GM19438 (cell line): ENCODE results near the gene TPRKB.
"Not testable (repeated sequence)": the region's sequence is repeated elsewhere in the genome, so short reads cannot be mapped to it uniquely, and the experiment has no call there.

ENCODE experiments used
- ATAC-seq: cut with Tn5 transposase; IDR thresholded peaks from one replicate; pipeline ENCODE4 v1.9.1; 2021; ENCODE audit warnings: low read depth; ENCODE audit not compliant: unreplicated experiment

TPRKB gene

DNA sequence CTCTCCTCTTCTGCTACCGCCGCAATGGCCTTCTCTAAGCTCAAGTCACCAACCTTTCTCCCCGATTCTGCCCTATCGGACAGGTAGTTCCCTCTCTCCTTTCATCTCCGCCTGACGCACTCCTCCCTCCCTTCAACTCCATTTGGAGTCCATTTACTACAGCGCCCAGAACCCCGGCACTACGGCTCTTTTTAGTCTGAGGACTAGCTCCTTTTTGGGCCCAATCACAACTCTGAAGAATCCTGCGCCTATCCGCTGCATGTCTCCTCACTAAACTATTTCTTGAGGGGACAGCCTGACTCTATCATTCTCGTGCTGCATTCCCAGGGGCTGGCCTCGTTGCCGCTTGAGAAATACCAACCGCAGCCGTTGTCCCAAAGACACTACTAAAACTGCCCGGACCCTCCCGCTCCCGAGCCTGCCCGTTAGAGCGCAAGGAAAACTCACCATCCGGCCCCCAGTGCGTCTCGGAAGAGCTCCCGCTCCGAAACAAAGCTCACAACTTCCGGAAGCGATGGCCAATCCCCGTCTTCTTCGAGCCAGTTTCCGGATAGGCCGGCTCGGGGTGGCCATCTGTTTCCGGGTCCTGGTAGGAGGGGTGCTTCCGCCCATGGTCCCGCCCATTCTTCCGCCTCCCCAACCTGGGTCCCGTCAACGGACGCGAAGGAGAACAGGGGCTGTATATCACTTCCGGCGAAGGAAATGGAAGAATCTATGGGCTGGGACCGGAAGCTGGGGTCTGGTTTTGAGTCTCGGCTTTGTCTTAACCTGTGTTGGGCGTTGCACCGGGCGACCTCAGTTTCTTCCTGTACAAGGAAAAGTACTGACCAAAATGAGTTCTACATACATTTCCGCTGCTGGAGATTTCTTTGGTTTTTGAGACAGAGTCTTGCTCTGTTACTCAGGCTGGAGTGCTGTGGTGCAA is at the start of gene TPRKB:
Gene TPRKB, minus strand, starts transcription at position 491 of the 925 bp plus-strand sequence. CDS start 2,776 bp downstream, outside the sequence.
- ATAC-seq, result peak; percentile 98

DNA sequence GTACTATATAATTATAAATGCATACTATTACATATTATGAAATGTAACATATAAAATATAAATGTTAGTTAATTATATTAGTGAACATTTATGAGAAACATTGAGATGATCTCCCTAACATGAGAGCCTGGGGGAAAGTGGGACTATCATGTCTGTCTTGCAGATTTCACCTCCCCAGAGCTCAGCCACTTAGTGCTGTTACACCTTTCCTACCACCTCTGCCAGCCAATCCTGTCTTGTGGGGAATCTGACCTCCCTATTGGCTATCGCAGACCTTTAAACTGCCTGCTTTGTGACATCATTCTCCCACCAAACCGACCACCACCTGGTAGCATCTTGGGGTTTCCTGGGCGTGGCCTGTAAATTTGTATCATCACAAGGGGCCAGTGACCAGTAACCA is 46.7 kb upstream of the TPRKB start, which contains the start of gene C2orf78:
Gene C2orf78, plus strand, starts transcription at position 301 of the 400 bp plus-strand sequence. CDS start 127 bp downstream, outside the sequence.
- not testable (repeated sequence) for ATAC-seq

- not testable (repeated sequence) for ATAC-seq
These were observed 46.3 kb upstream of the TPRKB start for GRCh38 chr2:73783402-73783801.

- ATAC-seq, result no peak
These were observed 43.1 kb upstream of the TPRKB start for GRCh38 chr2:73780237-73780582.

GRCh38 chr2:73779467-73780236 is 42.5 kb upstream of the TPRKB start, which contains the start of gene DUSP11:
Gene DUSP11 (minus strand): TSS chr2:73780103. CDS start chr2:73779974, 129 bp downstream.
- ATAC-seq, result peak; percentile 99

- not testable (repeated sequence) for ATAC-seq
These were observed 41.8 kb upstream of the TPRKB start for GRCh38 chr2:73778867-73779466.

- ATAC-seq, result no peak
These were observed 39.8 kb upstream of the TPRKB start for GRCh38 chr2:73776869-73777519.

DNA sequence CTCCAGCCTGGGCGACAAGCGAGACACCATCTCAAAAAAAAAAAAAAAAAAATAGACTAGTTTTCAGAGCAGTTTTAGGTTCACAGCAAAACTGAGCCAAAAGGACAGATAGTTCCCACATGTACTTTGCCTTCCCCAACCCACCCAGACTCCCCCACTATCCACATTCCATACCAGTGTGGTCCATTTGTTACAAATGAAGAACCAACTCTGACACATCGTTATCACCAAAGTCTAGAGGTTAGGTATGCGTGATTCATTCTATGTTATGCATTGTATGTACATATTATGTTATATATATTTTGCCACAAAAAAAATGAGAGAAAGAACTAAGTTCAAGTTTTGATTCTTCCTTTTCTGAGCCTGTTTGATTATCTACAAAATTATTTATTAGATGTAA is 39.2 kb upstream of the TPRKB start:
- no peak for ATAC-seq

GRCh38 chr2:73772819-73773218 is 35.7 kb upstream of the TPRKB start:
- no peak for ATAC-seq

DNA sequence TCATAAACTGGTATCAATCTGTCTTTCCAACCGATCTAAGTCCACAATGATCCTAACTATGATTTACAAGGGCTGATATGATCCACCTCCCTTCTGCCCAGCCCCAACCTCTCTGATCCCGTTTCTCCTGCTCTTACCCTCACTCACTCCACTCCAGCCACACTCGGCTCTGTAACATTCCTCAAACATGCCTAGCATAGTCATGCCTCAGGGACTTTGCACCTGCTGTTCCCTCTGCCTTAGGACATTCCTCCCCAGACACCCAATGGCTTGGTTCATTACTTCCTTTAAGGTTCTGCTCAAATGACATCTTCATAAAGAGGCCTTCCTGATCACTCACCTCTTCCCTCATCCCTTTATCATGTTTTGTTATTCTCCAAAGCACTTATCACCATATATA is 33.6 kb upstream of the TPRKB start:
- ATAC-seq, result no peak

DNA sequence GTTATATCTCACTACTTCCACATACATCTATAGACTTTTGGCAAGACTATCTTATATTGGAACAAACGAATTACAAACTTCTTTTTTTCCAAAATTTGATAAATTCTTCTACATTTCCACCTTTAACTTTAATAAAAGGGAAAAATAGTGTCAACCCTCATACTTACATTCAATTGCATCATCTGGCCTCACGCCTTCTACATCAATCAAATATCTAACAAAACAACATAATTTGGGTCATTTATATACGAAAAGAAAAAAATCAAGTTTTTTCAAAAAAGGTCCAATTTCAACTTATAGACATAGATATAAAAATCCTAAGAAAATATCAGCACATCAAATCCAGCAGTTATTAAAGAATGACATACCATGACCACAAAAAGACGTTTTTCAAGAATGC is 29.8 kb upstream of the TPRKB start:
- ATAC-seq, result no peak

GRCh38 chr2:73766349-73766748 is 29.2 kb upstream of the TPRKB start:
- ATAC-seq, result no peak

DNA sequence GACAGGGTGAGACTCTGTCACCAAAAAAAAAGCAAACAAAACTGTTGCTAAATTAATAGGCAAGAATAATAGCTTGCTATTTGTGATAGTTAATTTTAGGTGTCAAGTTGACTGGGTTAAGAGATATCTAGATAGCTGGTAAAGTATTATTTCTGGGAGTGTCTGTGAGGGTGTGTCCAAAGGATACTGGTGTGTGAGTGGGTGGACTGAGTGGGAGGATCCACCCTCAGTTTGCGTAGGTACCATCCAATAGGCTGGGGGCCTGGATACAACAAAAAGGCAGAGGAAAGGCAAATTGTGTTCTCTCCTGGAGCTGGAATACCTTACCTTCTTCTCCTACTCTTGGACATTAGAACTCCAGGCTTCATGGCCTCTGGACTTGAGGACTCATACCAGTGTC is 27.8 kb upstream of the TPRKB start:
- ATAC-seq, result no peak

DNA sequence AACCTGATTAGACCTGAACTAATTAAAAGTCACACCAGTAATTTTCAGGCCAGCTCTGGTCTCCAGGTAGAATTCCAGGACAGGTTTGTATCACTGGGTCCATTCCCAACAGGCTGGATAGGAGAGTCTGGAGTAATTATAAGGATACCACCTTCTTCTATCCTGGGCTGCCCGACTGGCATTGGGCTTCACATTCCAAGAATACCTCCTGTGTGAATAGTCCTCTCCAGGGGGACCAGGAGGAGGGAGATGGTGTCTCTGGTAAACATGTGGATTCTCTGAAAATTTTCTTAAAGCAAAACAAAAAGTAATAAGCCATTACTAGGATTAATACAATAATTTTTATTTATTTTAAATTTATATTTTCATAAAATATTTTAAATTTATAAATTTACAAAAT is 25.4 kb upstream of the TPRKB start:
- ATAC-seq, result no peak

GRCh38 chr2:73759904-73760303 is 22.8 kb upstream of the TPRKB start:
- no peak for ATAC-seq

DNA sequence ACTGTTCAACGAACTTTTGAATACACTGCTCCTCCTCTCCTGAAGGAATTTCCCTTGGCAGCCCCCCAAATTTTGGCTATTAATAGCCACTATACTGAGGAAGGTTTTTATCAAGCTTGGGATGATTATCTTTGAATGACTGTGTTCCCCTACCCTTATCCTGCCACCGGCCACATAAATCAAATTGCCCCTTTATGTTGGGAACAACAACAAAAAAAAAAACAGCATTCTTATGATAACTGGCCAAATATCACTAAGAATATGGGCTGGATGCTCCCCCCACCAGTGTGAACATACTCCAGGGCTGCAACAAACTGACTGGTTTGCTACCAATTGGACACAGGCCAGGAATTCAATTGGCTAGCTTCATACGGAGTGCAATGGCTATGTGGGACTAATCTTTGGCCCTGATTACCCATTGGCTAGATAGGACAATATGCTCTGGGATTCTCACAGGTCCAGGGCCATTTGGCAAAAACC is 22.2 kb upstream of the TPRKB start:
- no peak for ATAC-seq

GRCh38 chr2:73754332-73754731 is 17.2 kb upstream of the TPRKB start:
- not testable (repeated sequence) for ATAC-seq

DNA sequence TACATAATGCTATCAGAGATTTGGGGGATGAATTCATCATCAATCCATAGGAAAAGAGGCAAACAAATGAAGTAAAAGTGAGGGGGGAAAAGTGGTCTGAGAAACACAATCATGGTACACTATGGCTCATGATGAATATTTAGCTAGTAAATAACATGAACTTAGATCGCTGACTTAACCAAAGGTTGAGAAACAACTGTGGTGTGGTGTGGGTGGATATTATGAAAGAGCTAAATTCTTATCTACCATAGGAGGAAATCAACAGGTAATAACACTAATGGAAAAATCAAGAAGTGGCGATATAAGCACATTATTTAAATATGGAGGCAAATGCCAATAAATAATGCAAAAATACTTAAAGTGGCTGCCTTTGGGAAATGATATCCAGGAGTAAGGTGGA is 12.2 kb upstream of the TPRKB start:
- ATAC-seq, result no peak

DNA sequence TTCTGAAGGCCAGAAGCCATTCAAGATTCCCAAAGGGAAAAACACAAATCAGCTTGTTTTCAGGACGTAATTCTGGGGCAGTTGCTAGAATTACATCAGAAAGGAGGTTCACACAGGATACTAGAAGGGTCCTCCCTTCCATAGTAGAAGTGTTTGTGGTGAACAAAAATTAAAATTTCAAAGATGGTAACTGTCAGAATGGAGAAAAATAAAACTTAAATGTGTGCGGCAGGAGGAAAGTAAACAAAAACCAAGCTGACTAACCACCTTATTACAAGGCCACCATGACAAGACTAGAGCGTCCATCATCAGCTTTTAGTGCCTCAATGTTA is 9.7 kb upstream of the TPRKB start:
- no peak for ATAC-seq
